ENCODE measurements around the gene SMURF2.

SMURF2 gene

DNA sequence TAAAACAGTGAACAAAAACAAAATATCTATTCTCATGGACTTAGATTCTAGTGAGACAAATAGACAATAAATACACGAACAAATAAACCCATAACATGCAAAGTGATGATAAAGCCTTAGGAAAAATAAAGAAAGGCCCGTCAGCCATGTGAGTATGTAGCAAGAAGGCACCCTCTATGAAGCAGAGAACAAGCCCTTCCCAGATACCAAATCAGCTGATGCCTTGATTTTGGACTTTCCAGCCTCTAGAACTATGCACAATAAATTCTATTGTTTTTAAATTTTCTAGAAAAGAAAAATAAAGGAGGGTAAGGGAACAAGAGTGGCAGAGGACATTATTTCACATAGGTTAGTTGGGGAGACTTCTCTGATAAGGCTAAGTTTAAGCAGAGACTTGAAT lies 40.7 kb upstream of the SMURF2 start:
- H3K27me3 ChIP-seq (ENCODE audit: insufficient read depth, poor library complexity, severe bottlenecking) = no peaks in the 10 kb centered on the region
- H3K4me1 ChIP-seq (ENCODE audit: insufficient read depth, poor library complexity, severe bottlenecking) = peaks cover 31% of the 10 kb centered on the region
- no peak for DNase-seq (ENCODE audit: low spot score)
- no peak overlapping the region for H3K4me3 ChIP-seq (ENCODE audit: severe bottlenecking)
- no peaks in the 10 kb centered on the region for H3K9me3 ChIP-seq (ENCODE audit: severe bottlenecking)
- TF ChIP-seq, protein P1, sequence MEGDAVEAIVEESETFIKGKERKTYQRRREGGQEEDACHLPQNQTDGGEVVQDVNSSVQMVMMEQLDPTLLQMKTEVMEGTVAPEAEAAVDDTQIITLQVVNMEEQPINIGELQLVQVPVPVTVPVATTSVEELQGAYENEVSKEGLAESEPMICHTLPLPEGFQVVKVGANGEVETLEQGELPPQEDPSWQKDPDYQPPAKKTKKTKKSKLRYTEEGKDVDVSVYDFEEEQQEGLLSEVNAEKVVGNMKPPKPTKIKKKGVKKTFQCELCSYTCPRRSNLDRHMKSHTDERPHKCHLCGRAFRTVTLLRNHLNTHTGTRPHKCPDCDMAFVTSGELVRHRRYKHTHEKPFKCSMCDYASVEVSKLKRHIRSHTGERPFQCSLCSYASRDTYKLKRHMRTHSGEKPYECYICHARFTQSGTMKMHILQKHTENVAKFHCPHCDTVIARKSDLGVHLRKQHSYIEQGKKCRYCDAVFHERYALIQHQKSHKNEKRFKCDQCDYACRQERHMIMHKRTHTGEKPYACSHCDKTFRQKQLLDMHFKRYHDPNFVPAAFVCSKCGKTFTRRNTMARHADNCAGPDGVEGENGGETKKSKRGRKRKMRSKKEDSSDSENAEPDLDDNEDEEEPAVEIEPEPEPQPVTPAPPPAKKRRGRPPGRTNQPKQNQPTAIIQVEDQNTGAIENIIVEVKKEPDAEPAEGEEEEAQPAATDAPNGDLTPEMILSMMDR (IDR thresholded peaks at IDR 0.05; ENCODE audit: poor library complexity, severe bottlenecking) = no peak
- H3K36me3 ChIP-seq (ENCODE audit: low read depth) = no peaks in the 10 kb centered on the region
- peak overlapping the region; percentile 20 for H3K27ac ChIP-seq (ENCODE audit: poor library complexity, severe bottlenecking)
- ATAC-seq (ENCODE audit: low read depth) = no peak

DNA sequence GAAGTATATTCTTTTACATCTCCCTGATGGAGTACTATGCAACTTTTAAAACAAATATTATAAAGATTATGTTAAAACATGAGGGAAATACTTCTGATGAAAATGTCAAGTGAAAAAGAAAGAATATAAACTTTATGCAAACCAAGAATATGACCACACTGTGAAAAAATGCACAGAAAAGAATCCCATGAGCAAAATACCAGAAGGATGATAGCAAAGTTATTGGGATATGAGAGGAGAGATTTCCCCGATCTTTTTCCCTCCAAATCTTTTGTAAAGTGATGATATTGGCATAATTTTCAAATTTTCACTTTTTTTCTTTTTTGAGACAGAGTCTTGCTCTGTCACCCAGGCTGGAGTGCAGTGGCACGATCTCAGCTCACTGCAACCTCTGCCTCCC lies 36.6 kb upstream of the SMURF2 start:
- no peak overlapping the region for H3K4me3 ChIP-seq (ENCODE audit: severe bottlenecking)
- ATAC-seq (ENCODE audit: low read depth) = no peak
- H3K4me1 ChIP-seq (ENCODE audit: insufficient read depth, poor library complexity, severe bottlenecking) = peaks cover 17% of the 10 kb centered on the region
- no peak for DNase-seq (ENCODE audit: low spot score)
- no peaks in the 10 kb centered on the region for H3K27me3 ChIP-seq (ENCODE audit: insufficient read depth, poor library complexity, severe bottlenecking)
- H3K27ac ChIP-seq (ENCODE audit: poor library complexity, severe bottlenecking) = no peak overlapping the region
- H3K9me3 ChIP-seq (ENCODE audit: severe bottlenecking) = no peaks in the 10 kb centered on the region
- no peaks in the 10 kb centered on the region for H3K36me3 ChIP-seq (ENCODE audit: low read depth)
- TF ChIP-seq, protein P1 (IDR thresholded peaks at IDR 0.05; ENCODE audit: poor library complexity, severe bottlenecking) = no peak

DNA sequence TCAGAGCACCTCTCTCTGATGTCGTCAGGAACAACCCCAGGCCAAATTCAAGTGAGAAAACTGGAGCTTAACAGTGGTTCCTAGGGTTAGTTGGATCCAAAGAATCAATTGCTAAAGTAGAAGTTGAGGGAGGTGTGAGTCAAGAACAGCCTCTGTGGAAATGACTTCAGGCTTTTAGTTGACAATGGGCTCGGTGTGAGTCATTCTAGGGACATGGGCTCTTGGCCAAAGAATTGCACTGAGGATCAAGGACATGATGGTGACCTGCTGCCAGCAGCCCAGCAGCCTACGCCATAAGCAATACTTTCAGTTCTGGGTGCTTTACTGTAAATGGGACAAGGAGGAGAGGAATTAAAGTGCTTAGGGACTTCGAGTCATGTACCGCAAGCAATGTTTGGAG lies 32.1 kb upstream of the SMURF2 start:
- Histone ChIP-seq H3K4me1 (ENCODE audit: insufficient read depth, poor library complexity, severe bottlenecking) (peaks cover 11% of the 10 kb centered on the region), H3K4me3 (ENCODE audit: severe bottlenecking) (no peak overlapping the region), H3K27me3 (ENCODE audit: insufficient read depth, poor library complexity, severe bottlenecking) (no peaks in the 10 kb centered on the region), H3K27ac (ENCODE audit: poor library complexity, severe bottlenecking) (peak overlapping the region; percentile 26), H3K36me3 (ENCODE audit: low read depth) (no peaks in the 10 kb centered on the region), H3K9me3 (ENCODE audit: severe bottlenecking) (no peaks in the 10 kb centered on the region)
- TF ChIP-seq, protein P1 (IDR thresholded peaks at IDR 0.05; ENCODE audit: poor library complexity, severe bottlenecking) = no peak
- no peak for DNase-seq (ENCODE audit: low spot score)
- ATAC-seq (ENCODE audit: low read depth) = no peak

DNA sequence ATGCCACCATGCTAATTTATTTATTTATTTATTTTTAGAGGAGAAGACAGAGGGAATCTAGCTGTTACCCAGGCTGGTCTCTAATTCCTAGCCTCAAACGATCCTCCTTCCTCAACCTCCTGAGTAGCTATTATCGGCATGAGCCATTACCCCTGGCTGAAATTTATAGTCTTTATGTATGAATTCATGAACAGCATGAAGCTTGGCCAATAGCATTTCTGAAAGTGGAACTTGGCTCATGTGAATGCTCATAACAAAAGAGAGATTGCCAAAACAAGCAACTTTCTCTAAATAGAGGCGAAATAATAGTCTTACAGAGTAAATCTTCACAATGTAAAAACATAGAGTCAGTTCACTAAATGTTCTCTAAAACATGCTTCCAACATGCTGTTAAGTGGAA lies 30.1 kb upstream of the SMURF2 start:
- TF ChIP-seq, protein P1 (IDR thresholded peaks at IDR 0.05; ENCODE audit: poor library complexity, severe bottlenecking) = no peak
- Histone ChIP-seq H3K36me3 (ENCODE audit: low read depth) (no peaks in the 10 kb centered on the region), H3K4me3 (ENCODE audit: severe bottlenecking) (no peak overlapping the region), H3K27me3 (ENCODE audit: insufficient read depth, poor library complexity, severe bottlenecking) (no peaks in the 10 kb centered on the region), H3K9me3 (ENCODE audit: severe bottlenecking) (no peaks in the 10 kb centered on the region), H3K4me1 (ENCODE audit: insufficient read depth, poor library complexity, severe bottlenecking) (peaks cover 22% of the 10 kb centered on the region), H3K27ac (ENCODE audit: poor library complexity, severe bottlenecking) (no peak overlapping the region)
- no peak for DNase-seq (ENCODE audit: low spot score)
- no peak for ATAC-seq (ENCODE audit: low read depth)

DNA sequence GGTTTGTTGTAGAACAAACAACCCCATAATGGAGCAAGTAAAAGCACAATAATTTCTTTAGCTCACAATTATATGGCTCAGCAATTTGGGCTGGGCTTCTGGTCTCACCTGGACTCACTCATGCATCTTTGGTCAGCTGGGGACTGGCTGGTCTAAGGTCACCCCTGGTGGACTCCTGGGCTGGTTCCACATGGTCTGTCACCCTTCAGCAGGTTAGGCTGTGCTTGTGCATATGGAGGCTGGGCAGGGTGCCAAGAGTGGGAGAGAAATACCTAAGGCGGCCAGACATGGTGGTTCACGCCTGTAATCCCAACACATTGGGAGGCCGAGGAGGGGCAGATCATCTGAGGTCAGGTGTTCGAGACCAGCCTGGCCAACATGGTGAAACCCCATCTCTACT lies 27.0 kb upstream of the SMURF2 start:
- H3K27me3 ChIP-seq (ENCODE audit: insufficient read depth, poor library complexity, severe bottlenecking) = no peaks in the 10 kb centered on the region
- peak overlapping the region; percentile 58 for H3K27ac ChIP-seq (ENCODE audit: poor library complexity, severe bottlenecking)
- TF ChIP-seq, protein P1 (IDR thresholded peaks at IDR 0.05; ENCODE audit: poor library complexity, severe bottlenecking) = no peak
- no peaks in the 10 kb centered on the region for H3K9me3 ChIP-seq (ENCODE audit: severe bottlenecking)
- no peak for ATAC-seq (ENCODE audit: low read depth)
- no peak for DNase-seq (ENCODE audit: low spot score)
- peaks cover 20% of the 10 kb centered on the region for H3K4me1 ChIP-seq (ENCODE audit: insufficient read depth, poor library complexity, severe bottlenecking)
- no peak overlapping the region for H3K4me3 ChIP-seq (ENCODE audit: severe bottlenecking)
- no peaks in the 10 kb centered on the region for H3K36me3 ChIP-seq (ENCODE audit: low read depth)

Data from RWPE2 (cell line).